ENCODE results near the gene UVRAG. TPM values are rescaled to one million over a fixed set of nuclear protein-coding genes. Genes with fewer than 3 reads are reported as not detected.

Gene UVRAG
- total and polyA plus RNA-seq, 2 donors (not counting 1 experiment from before 2014, with no cell fraction given) = 37.7 to 94.1 TPM

- no peak for DNase-seq
- H3K4me3 ChIP-seq (ENCODE audit: control extremely low read depth in 1 of 5, extremely low read depth in 1 of 5, insufficient read depth in 1 of 5, low read depth in 2 of 5, low read length in 4 of 5) = no peak overlapping the region
- no peak overlapping the region for H3K4me2 ChIP-seq (replicated peaks; ENCODE audit: low read depth, low read length, poor library complexity, severe bottlenecking)
- Mint-ChIP-seq H3K4me3 (no peak overlapping the region), H3K27ac (no peak overlapping the region), H3K9me3 (ENCODE audit: insufficient read depth) (peaks cover 6% of the 10 kb centered on the region), H3K27me3 (no peaks in the 10 kb centered on the region), H3K4me1 (peaks cover 10% of the 10 kb centered on the region)
- H2AFZ ChIP-seq (ENCODE audit: insufficient read depth, low read depth, low read length, poor library complexity, severe bottlenecking) = no peak overlapping the region
- no peaks in the 10 kb centered on the region for H4K20me1 ChIP-seq (ENCODE audit: control insufficient read depth, insufficient read depth, low read length, poor library complexity, severe bottlenecking)
- intact Hi-C loops (cut with micrococcal nuclease) = no loop called here
- no CpG with 5 or more reads among the region's 2 CpGs for WGBS (ENCODE audit: insufficient coverage)
- H3K79me2 ChIP-seq (ENCODE audit: control insufficient read depth, insufficient read depth, low read length) = peaks cover 43% of the 10 kb centered on the region
- peaks cover 1 to 4% (median 4%) of the 10 kb centered on the region in 3 donors for H3K9me3 ChIP-seq (ENCODE audit: control extremely low read depth in 1 of 3, control insufficient read depth in 2 of 3, insufficient read depth in 1 of 3, low read length in 2 of 3)
- no peak overlapping the region for H3K9ac ChIP-seq (ENCODE audit: low read length)
- TF ChIP-seq EZH2 (IDR thresholded peaks at IDR 0.05; ENCODE audit: borderline replicate concordance, insufficient read depth, low read depth, low read length, poor library complexity, severe bottlenecking) = no peak
- TF ChIP-seq CTCF (IDR thresholded peaks at IDR 0.05) = no peak
- H3K36me3 ChIP-seq (replicated peaks in 1 of 2; ENCODE audit: control extremely low read depth in 1 of 2, control insufficient read depth in 1 of 2, extremely low read depth in 1 of 2, insufficient read depth in 2 of 2, low read length in 1 of 2) = peaks cover 9 to 23% of the 10 kb centered on the region in 2 experiments
- no peak overlapping the region for H3K27ac ChIP-seq (ENCODE audit: low read length in 2 of 2)
- no peaks in the 10 kb centered on the region for H3K4me1 ChIP-seq (ENCODE audit: control insufficient read depth in 2 of 2, insufficient read depth in 2 of 2, low read length in 2 of 2)
- H3K27me3 ChIP-seq (replicated peaks in 1 of 4; ENCODE audit: control extremely low read depth in 1 of 4, control insufficient read depth in 3 of 4, insufficient read depth in 4 of 4, low read length in 3 of 4) = no peaks in the 10 kb centered on the region
- ATAC-seq (ENCODE audit: low read depth) = no peak
- POLR2A ChIA-PET = no interaction called here
- CTCF ChIA-PET = interaction anchor here (0.6 kb wide), 1 partner anchor 62 kb away, joined by 3 read pairs; no protein-coding TSS in a partner anchor
Observed at GRCh38 chr11:76090174-76090573, 275.2 kb downstream of the UVRAG start.

GRCh38 chr11:76090821-76091220, 275.8 kb downstream of the UVRAG start:
- no peak for ATAC-seq (ENCODE audit: low read depth)
- CTCF ChIA-PET = no interaction called here
- no peak overlapping the region for H3K4me3 ChIP-seq (ENCODE audit: control extremely low read depth in 1 of 5, extremely low read depth in 1 of 5, insufficient read depth in 1 of 5, low read depth in 2 of 5, low read length in 4 of 5)

More at GRCh38 chr11:76090821-76091220, 275.8 kb downstream of the UVRAG start:
- Mint-ChIP-seq H3K4me1 (peaks cover 10% of the 10 kb centered on the region), H3K27me3 (no peaks in the 10 kb centered on the region), H3K27ac (no peak overlapping the region), H3K9me3 (ENCODE audit: insufficient read depth) (peaks cover 6% of the 10 kb centered on the region), H3K4me3 (no peak overlapping the region)
- H3K4me1 ChIP-seq (ENCODE audit: control insufficient read depth in 2 of 2, insufficient read depth in 2 of 2, low read length in 2 of 2) = no peaks in the 10 kb centered on the region
- POLR2A ChIA-PET = no interaction called here
- no peaks in the 10 kb centered on the region for H3K27me3 ChIP-seq (replicated peaks in 1 of 4; ENCODE audit: control extremely low read depth in 1 of 4, control insufficient read depth in 3 of 4, insufficient read depth in 4 of 4, low read length in 3 of 4)
- H3K27ac ChIP-seq (ENCODE audit: low read length in 2 of 2) = no peak overlapping the region
- peaks cover 1 to 4% (median 4%) of the 10 kb centered on the region in 3 donors for H3K9me3 ChIP-seq (ENCODE audit: control extremely low read depth in 1 of 3, control insufficient read depth in 2 of 3, insufficient read depth in 1 of 3, low read length in 2 of 3)
- DNase-seq = no peak
- no peak overlapping the region for H3K4me2 ChIP-seq (replicated peaks; ENCODE audit: low read depth, low read length, poor library complexity, severe bottlenecking)
- TF ChIP-seq EZH2 (IDR thresholded peaks at IDR 0.05; ENCODE audit: borderline replicate concordance, insufficient read depth, low read depth, low read length, poor library complexity, severe bottlenecking) (no peak), CTCF (IDR thresholded peaks at IDR 0.05) (no peak)
- H2AFZ ChIP-seq (ENCODE audit: insufficient read depth, low read depth, low read length, poor library complexity, severe bottlenecking) = no peak overlapping the region
- intact Hi-C loops (cut with micrococcal nuclease) = no loop called here
- no CpG with 5 or more reads among the region's 1 CpG for WGBS (ENCODE audit: insufficient coverage)
- peaks cover 39% of the 10 kb centered on the region for H3K79me2 ChIP-seq (ENCODE audit: control insufficient read depth, insufficient read depth, low read length)
- peaks cover 5% of the 10 kb centered on the region for H4K20me1 ChIP-seq (ENCODE audit: control insufficient read depth, insufficient read depth, low read length, poor library complexity, severe bottlenecking)
- H3K9ac ChIP-seq (ENCODE audit: low read length) = no peak overlapping the region
- H3K36me3 ChIP-seq (replicated peaks in 1 of 2; ENCODE audit: control extremely low read depth in 1 of 2, control insufficient read depth in 1 of 2, extremely low read depth in 1 of 2, insufficient read depth in 2 of 2, low read length in 1 of 2) = peaks cover 9 to 23% of the 10 kb centered on the region in 2 experiments
